G401 (cell line): ENCODE results near the gene CUBN. TPM values are rescaled to one million over a fixed set of nuclear protein-coding genes. Genes with fewer than 3 reads are reported as not detected.
"Not testable (repeated sequence)": the region's sequence is repeated elsewhere in the genome, so short reads cannot be mapped to it uniquely, and the experiment has no call there.

ENCODE experiments used
- DNase-seq: peaks from one replicate; pipeline ENCODE4 v3.0.0-alpha.2; 2015; ENCODE audit warnings: low spot score
- in situ Hi-C: cut with HindIII; loops from 2 replicates; pipeline ENCODE4 v1.10.0; 2016; ENCODE audit warnings: low sequenced_read_pairs, mixed read lengths
- total RNA-seq: library from RNA; depleted of rRNA; stranded (reverse); fragments of >200 nt; shearing (Covaris generic); gene quantifications from 2 replicates; pipeline ENCODE4 v1.2.3, GENCODE V29; 2014

CUBN gene
- total RNA-seq, 1 experiment from 2014 or later, result 0.07 TPM

GRCh38 chr10:17025444-17026295 is 103.9 kb downstream of the CUBN start:
- no peak for DNase-seq
- in situ Hi-C loops, result no loop called here

GRCh38 chr10:17024461-17024860 is 105.2 kb downstream of the CUBN start:
- in situ Hi-C loops, result no loop called here
- DNase-seq, result no peak

GRCh38 chr10:17023386-17024298 is 106.0 kb downstream of the CUBN start:
- in situ Hi-C loops, result no loop called here
- DNase-seq, result no peak

- DNase-seq, result peak; percentile 15
- in situ Hi-C loops, result no loop called here
Observed at GRCh38 chr10:17022896-17023295, 106.7 kb downstream of the CUBN start.

GRCh38 chr10:17022466-17022825 is 107.2 kb downstream of the CUBN start:
- no peak for DNase-seq
- in situ Hi-C loops, result no loop called here

- in situ Hi-C loops, result no loop called here
- no peak for DNase-seq
Observed at GRCh38 chr10:17021656-17022465, 107.8 kb downstream of the CUBN start.

GRCh38 chr10:17019696-17020095 is 109.9 kb downstream of the CUBN start:
- in situ Hi-C loops, result no loop called here

GRCh38 chr10:17013131-17013983 is 116.3 kb downstream of the CUBN start:
- in situ Hi-C loops, DNase-seq: not testable (repeated sequence)

More at GRCh38 chr10:17019696-17020095, 109.9 kb downstream of the CUBN start:
- DNase-seq, result no peak

- in situ Hi-C loops, DNase-seq: not testable (repeated sequence)
Observed at GRCh38 chr10:17012731-17013130, 116.9 kb downstream of the CUBN start.

GRCh38 chr10:17010363-17011145 is 119.1 kb downstream of the CUBN start:
- in situ Hi-C loops, result no loop called here
- no peak for DNase-seq

GRCh38 chr10:17009212-17009700 is 120.4 kb downstream of the CUBN start:
- in situ Hi-C loops, result no loop called here
- no peak for DNase-seq

GRCh38 chr10:17007418-17007770 is 122.2 kb downstream of the CUBN start:
- no peak for DNase-seq
- in situ Hi-C loops, result no loop called here

- no peak for DNase-seq
- in situ Hi-C loops, result no loop called here
Observed at GRCh38 chr10:17006631-17007417, 122.8 kb downstream of the CUBN start.

- in situ Hi-C loops, result no loop called here
- no peak for DNase-seq
Observed at GRCh38 chr10:17005621-17006566, 123.7 kb downstream of the CUBN start.

- DNase-seq, result no peak
- in situ Hi-C loops, result no loop called here
Observed at GRCh38 chr10:17004801-17005380, 124.7 kb downstream of the CUBN start.
